H7 (cell line): ENCODE results near the gene JAKMIP1. TPM values are rescaled to one million over a fixed set of nuclear protein-coding genes. Genes with fewer than 3 reads are reported as not detected.
A peak's percentile ranks its signal among the peaks of the same experiment; 100 is the strongest.

Experiments used
- DNase-seq: peaks from one replicate; pipeline ENCODE4 v3.0.0; 2012
- H3K27me3 ChIP-seq: 2 replicates; pipeline ENCODE4 v1.6.0; 2011; ENCODE audit warnings: mild to moderate bottlenecking, low read length; ENCODE audit not compliant: control insufficient read depth, insufficient read depth
- H3K36me3 ChIP-seq: replicated peaks from 2 replicates; pipeline ENCODE4 v1.5.1; 2011; ENCODE audit warnings: low read length; ENCODE audit not compliant: control insufficient read depth, insufficient read depth
- H3K4me3 ChIP-seq: 2 replicates; pipeline ENCODE4 v1.5.1; 2011; ENCODE audit warnings: low read depth, mild to moderate bottlenecking, control low read depth, low read length, moderate library complexity; ENCODE audit not compliant: insufficient read depth
- total RNA-seq: library from RNA; depleted of rRNA; stranded (reverse); fragments of >200 nt; shearing (Covaris generic); gene quantifications from 2 replicates; pipeline ENCODE4 v1.2.3, GENCODE V29; 2014; rRNA removed

The JAKMIP1 gene
- total RNA-seq, 1 experiment from 2014 or later = 10.3 TPM

- no peaks in the 10 kb centered on the region for H3K36me3 ChIP-seq
- no peak for DNase-seq
- H3K4me3 ChIP-seq = no peak overlapping the region
- no peaks in the 10 kb centered on the region for H3K27me3 ChIP-seq
Observed at GRCh38 chr4:5982156-5982973, 218.0 kb downstream of the JAKMIP1 start.

- Histone ChIP-seq H3K4me3 (no peak overlapping the region), H3K27me3 (no peaks in the 10 kb centered on the region), H3K36me3 (no peaks in the 10 kb centered on the region)
- peak; percentile 55 for DNase-seq
Observed at GRCh38 chr4:5980436-5981155, 219.8 kb downstream of the JAKMIP1 start.

GRCh38 chr4:5979981-5980380 lies 220.4 kb downstream of the JAKMIP1 start:
- DNase-seq = peak; percentile 94
- no peaks in the 10 kb centered on the region for H3K36me3 ChIP-seq
- H3K27me3 ChIP-seq = no peaks in the 10 kb centered on the region
- no peak overlapping the region for H3K4me3 ChIP-seq

- H3K27me3 ChIP-seq = no peaks in the 10 kb centered on the region
- H3K4me3 ChIP-seq = no peak overlapping the region
- no peaks in the 10 kb centered on the region for H3K36me3 ChIP-seq
- DNase-seq = peak; percentile 44
Observed at GRCh38 chr4:5976921-5977320, 223.4 kb downstream of the JAKMIP1 start.

DNA sequence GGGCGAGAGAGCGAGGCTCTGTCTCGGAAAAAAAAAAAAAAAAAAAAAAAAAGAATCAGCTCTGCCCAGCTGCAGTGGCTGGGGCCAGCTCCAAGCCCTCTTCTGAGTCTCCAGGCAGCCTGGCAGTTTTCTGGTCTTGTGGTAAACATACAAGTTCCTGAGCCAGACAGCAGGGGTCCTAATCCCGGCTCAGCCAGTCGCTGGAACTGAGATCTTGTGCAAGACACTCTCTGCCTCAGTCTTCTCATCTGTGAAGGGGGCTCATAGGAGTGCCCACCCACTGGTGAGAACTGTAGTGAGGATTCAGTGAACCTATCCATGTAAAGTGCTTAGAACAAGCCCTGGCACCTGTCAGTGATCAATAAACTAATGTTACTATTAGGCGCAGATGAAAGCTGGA lies 223.9 kb downstream of the JAKMIP1 start:
- H3K27me3 ChIP-seq = no peaks in the 10 kb centered on the region

More for the DNA sequence above, 223.9 kb downstream of the JAKMIP1 start:
- peak; percentile 58 for DNase-seq
- no peak overlapping the region for H3K4me3 ChIP-seq
- H3K36me3 ChIP-seq = no peaks in the 10 kb centered on the region

Other genes starting within 250 kb of the JAKMIP1 start
- 0.10 and 0.11 TPM in 2 replicates for gene C4orf50, start 182.1 kb downstream of the JAKMIP1 start, total RNA-seq
- 21.0 and 22.6 TPM in 2 replicates for gene WFS1, start 69.3 kb upstream of the JAKMIP1 start, total RNA-seq